ENCODE measurements around the gene CYP4B1. TPM values are rescaled to one million over a fixed set of nuclear protein-coding genes. Genes with fewer than 3 reads are reported as not detected.
"Not testable (repeated sequence)": the region's sequence is repeated elsewhere in the genome, so short reads cannot be mapped to it uniquely, and the experiment has no call there.

CYP4B1 gene
- total RNA-seq (2014; rRNA removed; shearing (Covaris generic)): not detected in 2 replicates

- no peak for DNase-seq (ENCODE audit: low read depth)
Measured at GRCh38 chr1:46798810-46799209, at the start of gene CYP4B1. Gene CYP4B1, plus strand, starts transcription at chr1:46799046. Its CDS starts 36 bp downstream, at chr1:46799082.

- DNase-seq (ENCODE audit: low read depth): no peak
Measured at GRCh38 chr1:46749404-46749803, 49.4 kb upstream of the CYP4B1 start.

DNA sequence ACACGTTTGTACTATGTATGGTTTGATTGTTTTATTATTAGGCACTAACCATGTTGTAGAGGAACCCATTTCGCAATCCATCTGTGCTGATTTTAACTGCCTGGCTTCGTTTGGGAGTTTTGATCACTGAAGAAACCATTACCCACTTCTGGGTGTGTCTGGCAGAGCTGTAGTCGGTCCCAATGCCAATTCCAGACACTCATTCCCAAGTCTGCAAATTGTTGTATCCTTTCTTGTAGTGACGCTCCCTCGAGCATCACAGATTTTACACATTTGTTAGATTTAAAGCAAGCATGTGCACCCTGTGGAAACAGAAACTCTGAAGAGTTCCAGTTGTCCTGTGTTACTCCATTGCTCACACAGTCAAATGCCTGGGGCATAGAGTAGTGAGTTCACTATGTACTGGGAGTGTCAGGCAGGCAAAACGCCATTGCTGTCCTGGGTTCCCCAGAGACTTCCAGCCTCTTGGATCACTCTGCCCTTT, 48.9 kb upstream of the CYP4B1 start:
- no peak for DNase-seq (ENCODE audit: low read depth)

GRCh38 chr1:46753985-46754384, 44.9 kb upstream of the CYP4B1 start:
- no peak for DNase-seq (ENCODE audit: low read depth)

- DNase-seq (ENCODE audit: low read depth): not testable (repeated sequence)
Measured at GRCh38 chr1:46754707-46755106, 44.1 kb upstream of the CYP4B1 start.

GRCh38 chr1:46755121-46755520, 43.7 kb upstream of the CYP4B1 start:
- no peak for DNase-seq (ENCODE audit: low read depth)

GRCh38 chr1:46757247-46757955, 41.4 kb upstream of the CYP4B1 start:
- DNase-seq (ENCODE audit: low read depth): peak; percentile 25

DNA sequence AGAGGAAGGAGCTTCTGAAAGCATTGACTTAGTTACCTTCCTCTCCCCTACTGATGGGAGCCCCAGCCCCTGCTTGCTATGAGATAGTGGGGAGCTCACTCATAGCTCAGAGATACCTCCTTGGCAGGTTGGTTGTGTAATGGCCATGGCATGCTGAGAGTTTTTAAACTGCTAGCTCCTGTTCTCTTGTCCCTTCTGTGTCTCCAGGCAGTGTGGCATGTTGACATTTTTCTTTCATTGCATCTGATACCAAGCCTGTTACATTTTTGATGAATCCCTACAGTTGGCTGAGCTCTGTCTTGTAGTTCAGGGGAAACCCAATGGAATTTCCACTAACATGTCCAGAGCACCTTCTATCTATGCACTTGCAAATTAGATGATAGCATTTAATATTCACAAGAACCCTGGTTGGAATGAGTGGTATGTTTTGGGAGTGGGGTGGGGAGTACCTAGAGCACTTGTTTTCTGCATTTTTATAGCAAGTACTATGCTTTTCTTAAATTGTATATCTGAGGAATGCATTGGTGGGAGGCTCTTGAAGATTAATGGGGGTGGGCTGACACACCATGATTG, 40.8 kb upstream of the CYP4B1 start:
- no peak for DNase-seq (ENCODE audit: low read depth)

- no peak for DNase-seq (ENCODE audit: low read depth)
Measured at GRCh38 chr1:46760558-46761166, 38.2 kb upstream of the CYP4B1 start.

DNA sequence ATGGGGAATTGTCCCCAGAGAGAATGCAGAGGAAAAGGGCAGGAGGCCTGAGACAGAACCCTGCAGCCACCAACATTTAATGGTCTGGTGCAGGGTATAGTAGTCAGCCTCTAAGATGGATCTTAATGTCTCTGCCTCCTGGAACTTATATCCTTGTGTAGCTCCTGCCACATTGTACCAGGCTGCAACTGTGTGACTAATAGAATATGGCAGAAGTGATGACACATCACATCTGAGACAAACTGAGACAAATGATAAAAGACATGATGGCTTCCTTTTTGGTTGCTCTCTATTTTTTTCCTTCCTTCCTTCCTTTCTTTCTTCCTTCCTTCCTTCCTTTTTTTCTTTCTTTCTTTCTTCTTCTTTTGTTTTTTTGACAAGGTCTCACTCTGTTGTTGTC, 37.1 kb upstream of the CYP4B1 start:
- DNase-seq (ENCODE audit: low read depth): no peak

DNA sequence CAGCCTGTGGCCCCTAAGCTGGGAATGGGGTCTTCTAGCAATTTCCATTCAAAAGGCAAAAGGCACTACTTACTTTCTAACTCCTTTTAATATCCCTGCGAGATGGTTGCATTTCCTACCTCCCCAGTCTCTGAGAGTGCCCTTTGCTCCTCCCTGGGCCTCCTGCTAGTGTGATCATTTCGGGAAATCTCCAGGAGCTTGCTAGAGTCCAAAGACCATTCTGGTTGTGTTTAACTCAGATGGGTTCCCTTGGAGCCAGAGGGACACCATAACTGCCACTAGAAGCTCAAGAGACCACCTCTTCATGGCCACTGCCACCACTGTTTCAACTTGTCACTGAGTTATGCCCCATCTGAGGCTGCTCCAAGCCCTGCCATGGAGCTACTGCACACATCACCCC, 34.4 kb upstream of the CYP4B1 start:
- no peak for DNase-seq (ENCODE audit: low read depth)

DNA sequence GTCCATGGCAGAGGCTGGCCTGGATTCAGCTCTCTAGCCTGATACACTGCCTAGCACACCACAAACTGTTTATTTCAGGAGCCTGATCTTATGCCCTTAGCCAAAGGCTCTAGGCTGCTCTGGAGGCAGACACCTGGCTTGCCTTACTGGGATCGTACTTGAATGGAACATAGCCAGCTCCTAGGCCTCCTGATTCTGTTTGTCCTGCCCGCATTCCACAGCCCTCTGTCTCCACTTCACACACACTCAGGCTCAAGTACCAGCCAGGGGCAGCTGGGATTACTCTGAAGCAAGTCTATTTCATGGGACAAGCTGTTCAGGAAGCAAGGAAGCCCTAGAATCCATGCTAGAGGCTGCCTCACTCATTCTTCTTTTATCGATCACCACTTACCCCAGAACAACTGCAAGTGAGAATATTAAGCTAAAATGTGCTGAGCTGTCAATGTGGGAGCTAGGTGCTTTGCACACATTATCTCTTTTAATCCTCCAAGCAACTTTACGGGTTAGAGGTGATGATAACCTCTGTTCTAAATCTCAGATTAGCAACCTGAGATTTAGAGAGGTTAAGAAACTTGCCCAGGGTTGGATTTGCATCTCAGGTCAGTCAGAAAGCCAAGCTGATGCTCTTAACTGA, 31.1 kb upstream of the CYP4B1 start:
- DNase-seq (ENCODE audit: low read depth): no peak

DNA sequence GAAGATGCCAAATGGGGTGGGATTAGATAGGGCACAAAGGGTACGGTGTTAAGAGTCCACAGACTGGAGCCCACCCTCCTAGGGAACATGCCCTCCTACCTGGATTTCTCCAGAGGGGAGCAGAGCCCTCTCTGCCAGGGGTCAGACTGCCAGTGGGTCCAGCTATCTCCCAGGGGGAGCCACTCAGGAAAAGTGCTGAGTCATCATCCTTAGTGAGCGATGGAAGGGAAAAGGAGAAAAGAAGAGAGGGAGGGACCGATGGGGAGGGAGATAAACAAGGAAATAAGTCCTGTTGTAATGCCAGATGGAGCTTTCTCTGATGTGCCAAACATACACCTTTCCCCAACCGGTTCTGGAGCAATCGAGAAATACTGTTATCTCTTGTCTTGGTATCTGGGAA, 30.4 kb upstream of the CYP4B1 start:
- no peak for DNase-seq (ENCODE audit: low read depth)

GRCh38 chr1:46769028-46769740, 29.7 kb upstream of the CYP4B1 start:
- DNase-seq (ENCODE audit: low read depth): no peak

DNA sequence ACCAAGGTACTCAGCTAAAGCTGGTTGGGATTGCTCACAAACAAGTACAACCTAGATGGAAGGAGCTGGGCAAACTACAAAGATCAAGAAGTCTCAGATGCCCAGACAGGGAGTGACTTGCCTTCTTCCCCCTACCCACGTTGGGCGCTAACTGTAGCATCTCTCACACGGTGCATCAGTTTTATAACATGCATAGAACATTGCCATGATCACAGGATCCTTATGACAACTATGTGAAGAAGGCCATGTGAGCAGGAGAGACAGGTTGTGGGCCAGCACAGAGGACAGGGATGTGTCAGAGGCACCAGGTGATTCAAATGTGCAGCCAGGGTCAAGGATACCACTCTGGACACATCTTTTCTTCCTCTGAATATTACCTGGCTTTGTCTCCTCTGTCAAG, 28.3 kb upstream of the CYP4B1 start:
- no peak for DNase-seq (ENCODE audit: low read depth)

DNA sequence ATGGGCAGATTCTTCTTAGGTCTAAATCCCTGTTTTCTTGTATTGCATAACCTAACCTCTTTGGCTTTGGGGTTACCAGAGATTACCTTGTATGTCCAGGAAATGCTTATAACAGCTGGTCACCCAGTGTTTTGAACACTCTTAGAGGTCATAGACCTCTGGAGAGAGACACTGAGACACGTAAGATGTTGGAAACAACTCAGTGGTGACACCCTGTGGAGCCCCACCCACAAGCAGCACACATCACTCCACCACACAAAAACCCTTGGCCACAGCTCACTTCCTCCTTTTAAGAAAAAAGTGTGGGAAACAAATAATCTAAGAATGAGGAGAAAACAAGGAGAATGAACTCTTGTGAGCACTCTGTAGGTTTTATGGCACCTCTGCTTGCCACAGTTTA, 26.3 kb upstream of the CYP4B1 start:
- DNase-seq (ENCODE audit: low read depth): no peak

DNA sequence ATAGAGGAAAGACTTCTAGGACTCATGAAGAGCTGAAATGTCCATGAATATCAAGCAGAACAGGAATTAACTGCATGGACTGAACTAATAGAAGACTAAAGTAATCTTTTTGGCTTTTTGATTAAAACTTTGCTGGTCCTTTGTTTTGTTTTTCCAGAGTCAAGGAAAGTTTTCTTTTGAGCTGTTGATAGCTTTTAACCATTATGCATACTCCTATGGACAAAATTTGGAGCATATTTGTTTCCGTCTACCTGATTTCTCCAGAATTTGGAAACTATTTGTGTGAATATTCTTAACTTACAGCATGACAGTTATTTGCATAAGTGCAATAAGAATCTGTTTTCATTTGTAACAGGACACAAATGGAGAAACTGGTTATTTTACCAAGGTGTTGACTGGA, 24.5 kb upstream of the CYP4B1 start:
- no peak for DNase-seq (ENCODE audit: low read depth)

DNA sequence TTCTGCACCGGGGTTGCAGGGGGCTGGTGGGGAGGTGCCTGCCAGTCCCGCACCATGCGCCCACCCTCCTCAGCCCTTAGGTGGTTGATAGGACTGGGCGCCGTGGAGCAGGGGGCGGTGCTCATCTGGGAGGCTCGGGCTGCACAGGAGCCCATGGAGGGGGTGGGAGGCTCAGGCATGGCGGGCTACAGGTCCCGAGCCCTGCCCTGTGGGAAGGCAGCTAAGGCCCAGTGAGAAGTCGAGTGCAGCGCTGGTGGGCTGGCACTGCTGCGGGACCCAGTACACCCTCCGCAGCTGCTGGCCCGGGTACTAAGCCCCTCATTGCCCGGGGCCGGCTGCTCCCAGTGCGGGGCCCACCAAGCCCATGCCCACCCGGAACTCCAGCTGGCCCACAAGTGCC, 20.4 kb upstream of the CYP4B1 start:
- DNase-seq (ENCODE audit: low read depth): not testable (repeated sequence)

- no peak for DNase-seq (ENCODE audit: low read depth)
Measured at GRCh38 chr1:46784666-46785065, 14.2 kb upstream of the CYP4B1 start.

- DNase-seq (ENCODE audit: low read depth): not testable (repeated sequence)
Measured at GRCh38 chr1:46788634-46789033, 10.2 kb upstream of the CYP4B1 start.

- no peak for DNase-seq (ENCODE audit: low read depth)
Measured at GRCh38 chr1:46790446-46791101, 8.3 kb upstream of the CYP4B1 start.
